GM23338 (cell line): ENCODE results near the gene ABCF3. TPM values are rescaled to one million over a fixed set of nuclear protein-coding genes. Genes with fewer than 3 reads are reported as not detected.

ENCODE experiments used
- ATAC-seq: fragments of 200-7000 bp; cut with Tn5 transposase; 3 replicates; pipeline ENCODE4 v1.9.1; 2020
- DNase-seq: peaks from one replicate; pipeline ENCODE4 v3.0.0-alpha.2; 2015; ENCODE audit warnings: low spot score
- H2AFZ ChIP-seq: fragments of 200-600 bp; sonication (generic); 2 replicates; pipeline ENCODE4 v1.8.0; 2016; ENCODE audit warnings: antibody characterized with exemption, mild to moderate bottlenecking, moderate library complexity
- H3F3A ChIP-seq: fragments of 200-600 bp; sonication (generic); replicated peaks from 2 replicates; pipeline ENCODE4 v1.8.0; 2017; ENCODE audit warnings: antibody characterized with exemption, mixed run types, low read depth
- H3K27ac ChIP-seq: fragments of 200-600 bp; sonication (generic); 2 replicates; pipeline ENCODE4 v1.6.1; 2016; ENCODE audit warnings: low read depth
- H3K27me3 ChIP-seq: fragments of 200-600 bp; sonication (generic); 2 replicates; pipeline ENCODE4 v1.8.0; 2016; ENCODE audit warnings: mild to moderate bottlenecking, mixed run types, moderate library complexity; ENCODE audit not compliant: insufficient read depth
- H3K36me3 ChIP-seq: fragments of 200-600 bp; sonication (generic); 2 replicates; pipeline ENCODE4 v1.8.0; 2016; ENCODE audit warnings: mild to moderate bottlenecking; ENCODE audit not compliant: insufficient read depth
- H3K4me1 ChIP-seq: fragments of 200-600 bp; sonication (generic); 2 replicates; pipeline ENCODE4 v1.8.0; 2016; ENCODE audit warnings: mild to moderate bottlenecking, moderate library complexity; ENCODE audit not compliant: insufficient read depth
- H3K4me2 ChIP-seq: fragments of 200-600 bp; sonication (generic); 2 replicates; pipeline ENCODE4 v1.7.1; 2017; ENCODE audit warnings: mixed run types
- H3K4me3 ChIP-seq: fragments of 200-600 bp; sonication (generic); 2 replicates; pipeline ENCODE4 v1.6.1; 2016; ENCODE audit warnings: mixed run types
- H3K79me2 ChIP-seq: fragments of 200-600 bp; sonication (generic); replicated peaks from 2 replicates; pipeline ENCODE4 v1.8.0; 2017; ENCODE audit warnings: mild to moderate bottlenecking; ENCODE audit not compliant: insufficient read depth
- H3K9me2 ChIP-seq: fragments of 200-600 bp; sonication (generic); 2 replicates; pipeline ENCODE4 v1.8.0; 2017; ENCODE audit not compliant: insufficient read depth
- H4K20me1 ChIP-seq: fragments of 200-600 bp; sonication (generic); replicated peaks from 2 replicates; pipeline ENCODE4 v1.8.0; 2017; ENCODE audit warnings: mild to moderate bottlenecking; ENCODE audit not compliant: insufficient read depth
- H3K27ac Mint-ChIP-seq: 2 replicates; pipeline ENCODE4 v1.8.0; 2020; ENCODE audit warnings: inconsistent platforms, mild to moderate bottlenecking, moderate library complexity, mixed read lengths
- H3K27me3 Mint-ChIP-seq: 3 replicates; pipeline ENCODE4 v1.8.0; 2022; ENCODE audit warnings: low read depth, mild to moderate bottlenecking, moderate library complexity, mixed read lengths, inconsistent platforms; ENCODE audit not compliant: insufficient read depth, poor library complexity
- H3K36me3 Mint-ChIP-seq: 3 replicates; pipeline ENCODE4 v1.8.0; 2021; ENCODE audit warnings: low read depth, mild to moderate bottlenecking, inconsistent platforms, moderate library complexity, mixed read lengths
- H3K4me1 Mint-ChIP-seq: 3 replicates; pipeline ENCODE4 v1.8.0; 2020; ENCODE audit warnings: mild to moderate bottlenecking, inconsistent platforms, mixed read lengths
- H3K4me3 Mint-ChIP-seq: 3 replicates; pipeline ENCODE4 v1.8.0; 2021; ENCODE audit warnings: moderate library complexity, mild to moderate bottlenecking, inconsistent platforms, mixed read lengths
- H3K9me3 Mint-ChIP-seq: 3 replicates; pipeline ENCODE4 v1.8.0; 2020; ENCODE audit warnings: moderate library complexity, mild to moderate bottlenecking, inconsistent platforms, mixed read lengths
- CREB1 ChIP-seq: fragments of 250-450 bp; sonication (Bioruptor Pico); IDR thresholded peaks from 2 replicates; pipeline ENCODE4 v1.5.0; 2020; ENCODE audit warnings: low read depth, mild to moderate bottlenecking, moderate library complexity
- CTCF ChIP-seq, 2 experiments: fragments of 200-600 bp in 1 of 2; sonication (generic) in 1 of 2; conservative IDR thresholded peaks; 2 replicates each; pipeline versions ENCODE4 v1.5.1 to v1.6.1; 2016 to 2017; ENCODE audit warnings: antibody characterized with exemption in 2 of 2, low read depth in 2 of 2, mild to moderate bottlenecking in 2 of 2, moderate library complexity in 1 of 2
- ETS1 ChIP-seq: IDR thresholded peaks from 2 replicates; pipeline ENCODE4 v1.6.1; 2016; ENCODE audit warnings: antibody characterized with exemption
- EZH2phosphoT487 ChIP-seq: fragments of 200-600 bp; sonication (generic); IDR thresholded peaks from one replicate; pipeline ENCODE4 v1.8.1; 2018; ENCODE audit warnings: antibody characterized with exemption; ENCODE audit not compliant: unreplicated experiment
- NANOG ChIP-seq: IDR thresholded peaks from 2 replicates; pipeline ENCODE4 v1.6.1; 2016; ENCODE audit warnings: antibody characterized with exemption, borderline replicate concordance
- REST ChIP-seq: IDR thresholded peaks from one replicate; pipeline ENCODE4 v1.6.1; 2018; ENCODE audit warnings: antibody characterized with exemption; ENCODE audit not compliant: unreplicated experiment
- STAT1 ChIP-seq: IDR thresholded peaks from one replicate; pipeline ENCODE4 v1.6.1; 2016; ENCODE audit warnings: antibody characterized with exemption; ENCODE audit not compliant: unreplicated experiment
- ZNF331 ChIP-seq: fragments of 250-450 bp; sonication (Bioruptor Pico); IDR thresholded peaks from 2 replicates; pipeline ENCODE4 v1.5.0; 2020; ENCODE audit warnings: low read depth, mild to moderate bottlenecking, moderate library complexity
- ZNF462 ChIP-seq: fragments of 250-450 bp; sonication (Bioruptor Pico); IDR thresholded peaks from 2 replicates; pipeline ENCODE4 v1.5.0; 2020; ENCODE audit warnings: mild to moderate bottlenecking, moderate library complexity
- polyA plus RNA-seq: library from polyadenylated mRNA; unstranded; fragments of >200 nt; fragmentation: Nextera tagmentation; extraction: Ambion mirVana; gene quantifications from 2 replicates; pipeline ENCODE4 v1.2.1, GENCODE V29; 2016
- total RNA-seq: library from RNA; depleted of rRNA; stranded (reverse); fragments of >200 nt; shearing (Covaris generic); gene quantifications from 2 replicates; pipeline ENCODE4 v1.2.3, GENCODE V29; 2014

Gene ABCF3
- total and polyA plus RNA-seq, 2 experiments from 2014 or later = 33.4 to 48.9 TPM

GRCh38 chr3:184186902-184187207 lies 856 bp downstream of the ABCF3 start:
- H3K4me3 ChIP-seq = peak overlapping the region; percentile 99
- peaks cover 7% of the 10 kb centered on the region; the same call in 1 of the 2 replicates for H3F3A ChIP-seq
- peaks cover 27% of the 10 kb centered on the region for H3K36me3 ChIP-seq
- H3K9me3 Mint-ChIP-seq = no peaks in the 10 kb centered on the region; the same call in 2 of the 3 replicates
- ATAC-seq = no peak
- no peak for DNase-seq
- peaks cover 14% of the 10 kb centered on the region for H3K4me1 ChIP-seq
- H3K27me3 ChIP-seq = no peaks in the 10 kb centered on the region
- H3K36me3 Mint-ChIP-seq = peaks cover 68% of the 10 kb centered on the region
- H4K20me1 ChIP-seq = peaks cover 12% of the 10 kb centered on the region; the same call in 1 of the 2 replicates
- no peak overlapping the region for H2AFZ ChIP-seq
- H3K79me2 ChIP-seq = peaks cover 34% of the 10 kb centered on the region
- H3K27ac ChIP-seq = no peak overlapping the region
- peaks cover 21% of the 10 kb centered on the region for H3K27me3 Mint-ChIP-seq
- no peaks in the 10 kb centered on the region for H3K9me2 ChIP-seq
- peak overlapping the region; percentile 96 for H3K4me3 Mint-ChIP-seq
- peak overlapping the region; percentile 97 for H3K4me2 ChIP-seq
- TF ChIP-seq ZNF331 (CRISPR knock-in tag) (no peak), EZH2phosphoT487 (no peak)
- H3K4me1 Mint-ChIP-seq = peaks cover 20% of the 10 kb centered on the region
- no peak overlapping the region for H3K27ac Mint-ChIP-seq

GRCh38 chr3:184188080-184188479 lies 2.1 kb downstream of the ABCF3 start:
- Histone ChIP-seq H3K4me2 (no peak overlapping the region), H4K20me1 (peaks cover 15% of the 10 kb centered on the region; the same call in 1 of the 2 replicates), H3K9me2 (no peaks in the 10 kb centered on the region), H3K36me3 (peaks cover 15% of the 10 kb centered on the region), H3K79me2 (peaks cover 34% of the 10 kb centered on the region), H3K27me3 (no peaks in the 10 kb centered on the region), H3F3A (peaks cover 1% of the 10 kb centered on the region; the same call in 1 of the 2 replicates), H3K4me3 (no peak overlapping the region), H3K4me1 (peaks cover 14% of the 10 kb centered on the region), H2AFZ (no peak overlapping the region), H3K27ac (no peak overlapping the region)
- Mint-ChIP-seq H3K27ac (no peak overlapping the region), H3K4me3 (no peak overlapping the region), H3K27me3 (peaks cover 19% of the 10 kb centered on the region), H3K4me1 (peaks cover 20% of the 10 kb centered on the region), H3K9me3 (no peaks in the 10 kb centered on the region; the same call in 2 of the 3 replicates), H3K36me3 (peaks cover 68% of the 10 kb centered on the region)
- DNase-seq (no peak), ATAC-seq (no peak)
- TF ChIP-seq ZNF331 (CRISPR knock-in tag) (no peak), ETS1 (no peak), CREB1 (CRISPR knock-in tag) (no peak), ZNF462 (no peak), EZH2phosphoT487 (no peak), CTCF (conservative IDR thresholded peaks at IDR 0.05; ENCODE audit: low read depth in 2 of 2) (no peak), NANOG (no peak), REST (no peak), STAT1 (no peak)
